H9 (cell line): Measurements from ENCODE around the gene OSBP2. TPM values are rescaled to one million over a fixed set of nuclear protein-coding genes. Genes with fewer than 3 reads are reported as not detected.

ENCODE experiments used
- DNase-seq: peaks from one replicate; pipeline ENCODE4 v3.0.0-alpha.2; 2017
- H2AFZ ChIP-seq: one replicate; pipeline ENCODE4 v1.6.1; 2013; ENCODE audit warnings: mild to moderate bottlenecking, low read length, control low read depth, moderate library complexity
- H2AK5ac ChIP-seq: 2 replicates; pipeline ENCODE4 v1.6.1; 2013; ENCODE audit warnings: low read length, control low read depth, mixed read lengths; ENCODE audit not compliant: insufficient read length
- H2BK120ac ChIP-seq: one replicate; pipeline ENCODE4 v1.6.1; 2013; ENCODE audit warnings: low read depth, mild to moderate bottlenecking, low read length, control low read depth, inconsistent platforms; ENCODE audit not compliant: poor library complexity, severe bottlenecking
- H2BK12ac ChIP-seq: 2 replicates; pipeline ENCODE4 v1.6.1; 2013; ENCODE audit warnings: low read length, control low read depth, mixed read lengths, low read depth; ENCODE audit not compliant: insufficient read length
- H2BK15ac ChIP-seq: 2 replicates; pipeline ENCODE4 v1.6.1; 2013; ENCODE audit warnings: low read depth, low read length, control low read depth
- H2BK20ac ChIP-seq: one replicate; pipeline ENCODE4 v1.6.1; 2013; ENCODE audit warnings: low read depth, mild to moderate bottlenecking, low read length, control low read depth, inconsistent platforms; ENCODE audit not compliant: poor library complexity, severe bottlenecking
- H2BK5ac ChIP-seq: 2 replicates; pipeline ENCODE4 v1.6.1; 2013; ENCODE audit warnings: low read length, control low read depth, mixed read lengths; ENCODE audit not compliant: insufficient read length
- H3K14ac ChIP-seq: 2 replicates; pipeline ENCODE4 v1.6.1; 2013; ENCODE audit warnings: low read length, control low read depth; ENCODE audit not compliant: insufficient read depth
- H3K18ac ChIP-seq: 2 replicates; pipeline ENCODE4 v1.6.1; 2013; ENCODE audit warnings: low read depth, mild to moderate bottlenecking, mixed read lengths, low read length, control low read depth; ENCODE audit not compliant: insufficient read length
- H3K23ac ChIP-seq: 2 replicates; pipeline ENCODE4 v1.6.1; 2013; ENCODE audit warnings: low read length, control low read depth, mixed read lengths, low read depth; ENCODE audit not compliant: insufficient read length
- H3K23me2 ChIP-seq: 2 replicates; pipeline ENCODE4 v1.6.1; 2013; ENCODE audit warnings: low read depth, mild to moderate bottlenecking, mixed read lengths, low read length, control low read depth; ENCODE audit not compliant: insufficient read length, poor library complexity, severe bottlenecking
- H3K27ac ChIP-seq: 2 replicates; pipeline ENCODE4 v1.5.1; 2013; ENCODE audit warnings: low read length, control low read depth, mixed read lengths, low read depth; ENCODE audit not compliant: insufficient read length
- H3K27me3 ChIP-seq: 2 replicates; pipeline ENCODE4 v1.6.1; 2013; ENCODE audit warnings: low read length, control low read depth, inconsistent platforms; ENCODE audit not compliant: insufficient read depth
- H3K4ac ChIP-seq: 2 replicates; pipeline ENCODE4 v1.6.1; 2013; ENCODE audit warnings: low read depth, mild to moderate bottlenecking, control low read depth, inconsistent platforms, low read length, moderate library complexity
- H3K4me1 ChIP-seq: 2 replicates; pipeline ENCODE4 v1.6.1; 2013; ENCODE audit warnings: low read length, control low read depth, inconsistent platforms; ENCODE audit not compliant: insufficient read depth
- H3K4me2 ChIP-seq: 2 replicates; pipeline ENCODE4 v1.6.1; 2013; ENCODE audit warnings: low read length, control low read depth, mixed read lengths; ENCODE audit not compliant: insufficient read length, insufficient read depth
- H3K56ac ChIP-seq: 2 replicates; pipeline ENCODE4 v1.6.1; 2013; ENCODE audit warnings: low read depth, mild to moderate bottlenecking, mixed read lengths, low read length, control low read depth; ENCODE audit not compliant: insufficient read length
- H3K79me1 ChIP-seq: 2 replicates; pipeline ENCODE4 v1.6.1; 2013; ENCODE audit warnings: low read depth, mild to moderate bottlenecking, moderate library complexity, low read length, control low read depth, inconsistent platforms; ENCODE audit not compliant: insufficient read depth, poor library complexity, severe bottlenecking
- H3K79me2 ChIP-seq: 2 replicates; pipeline ENCODE4 v1.6.1; 2013; ENCODE audit warnings: low read length, control low read depth, inconsistent platforms; ENCODE audit not compliant: insufficient read depth
- H3K9ac ChIP-seq: 2 replicates; pipeline ENCODE4 v1.6.1; 2013; ENCODE audit warnings: low read length, control low read depth, mixed read lengths; ENCODE audit not compliant: insufficient read length; ENCODE audit errors: extremely low read depth
- H3K9me3 ChIP-seq: one replicate; pipeline ENCODE4 v1.6.1; 2013; ENCODE audit warnings: low read depth, low read length, inconsistent platforms; ENCODE audit not compliant: control insufficient read depth
- H3T11ph ChIP-seq: one replicate; pipeline ENCODE4 v1.6.1; 2013; ENCODE audit warnings: mild to moderate bottlenecking, low read length, control low read depth, inconsistent platforms
- H4K20me1 ChIP-seq: one replicate; pipeline ENCODE4 v1.6.1; 2013; ENCODE audit not compliant: control insufficient read depth, insufficient read length, insufficient read depth
- H4K5ac ChIP-seq: 2 replicates; pipeline ENCODE4 v1.6.1; 2013; ENCODE audit warnings: low read depth, mild to moderate bottlenecking, mixed read lengths, low read length, control low read depth; ENCODE audit not compliant: insufficient read length
- H4K8ac ChIP-seq: replicated peaks from 2 replicates; pipeline ENCODE4 v1.6.1; 2013; ENCODE audit warnings: low read length, control low read depth, mixed read lengths, low read depth; ENCODE audit not compliant: insufficient read length
- H4K91ac ChIP-seq: 2 replicates; pipeline ENCODE4 v1.6.1; 2013; ENCODE audit warnings: low read depth, mild to moderate bottlenecking, moderate library complexity, mixed read lengths, low read length, control low read depth; ENCODE audit not compliant: insufficient read length
- H3K27ac Mint-ChIP-seq, 3 experiments: 2 replicates in 2 of 3; 3 replicates in 1 of 3; pipeline ENCODE4 v1.8.0; 2020 to 2021; ENCODE audit warnings: mixed read lengths in 3 of 3, mild to moderate bottlenecking in 1 of 3, moderate library complexity in 1 of 3
- H3K27me3 Mint-ChIP-seq: 2 replicates; pipeline ENCODE4 v1.8.0; 2021; ENCODE audit warnings: low read depth, mild to moderate bottlenecking, moderate library complexity, mixed read lengths
- H3K36me3 Mint-ChIP-seq, 3 experiments: 2 replicates in 2 of 3; 3 replicates in 1 of 3; pipeline ENCODE4 v1.8.0; 2020 to 2021; ENCODE audit warnings: low read depth in 3 of 3, mixed read lengths in 3 of 3; ENCODE audit not compliant: insufficient read depth in 1 of 3
- H3K4me1 Mint-ChIP-seq, 2 experiments: 2 replicates each; pipeline ENCODE4 v1.8.0; 2020; ENCODE audit warnings: mixed read lengths in 2 of 2
- H3K4me3 Mint-ChIP-seq, 2 experiments: 2 replicates in 1 of 2; 3 replicates in 1 of 2; pipeline ENCODE4 v1.8.0; 2020 to 2021; ENCODE audit warnings: mild to moderate bottlenecking in 2 of 2, mixed read lengths in 2 of 2, moderate library complexity in 1 of 2
- H3K9me3 Mint-ChIP-seq, 2 experiments: 2 replicates in 1 of 2; 3 replicates in 1 of 2; pipeline ENCODE4 v1.8.0; 2020; ENCODE audit warnings: mild to moderate bottlenecking in 2 of 2, mixed read lengths in 2 of 2, moderate library complexity in 1 of 2
- WGBS: extraction: QIAGEN DNeasy Blood & Tissue Kit; methylation state at CpG from one replicate; pipeline ENCODE4 v1.1.7; 2013; ENCODE audit warnings: missing lambda C conversion rate, low lambda C conversion rate, mixed read lengths; ENCODE audit not compliant: insufficient read length; ENCODE audit errors: extremely low coverage; 5-methylcytosine and 5-hydroxymethylcytosine counted together
- total RNA-seq: library from RNA; stranded (reverse); gene quantifications from 2 replicates; pipeline ENCODE4 v1.2.1, GENCODE V29; 2021
- TF ChIP-seq, protein P1 (sequence below): fragments of 200-600 bp; sonication (generic); conservative IDR thresholded peaks from 3 replicates; pipeline ENCODE4 v1.8.0; 2021; ENCODE audit warnings: antibody characterized with exemption, mild to moderate bottlenecking

Gene OSBP2
- total RNA-seq, 1 experiment from 2014 or later = 3.4 TPM

GRCh38 chr22:30873661-30874060 lies 179.0 kb downstream of the OSBP2 start:
- H2AK5ac ChIP-seq = no peak overlapping the region
- no peak overlapping the region for H3K4me2 ChIP-seq
- no peak overlapping the region for H2BK5ac ChIP-seq
- no peak for DNase-seq
- H3K27ac ChIP-seq = no peak overlapping the region
- Mint-ChIP-seq H3K27me3 (no peaks in the 10 kb centered on the region; the same call in 1 of the 2 replicates), H3K9me3 (no peaks in the 10 kb centered on the region), H3K4me1 (peaks cover 9 to 11% of the 10 kb centered on the region in 2 experiments), H3K36me3 (no peaks in the 10 kb centered on the region; a peak in 2 of 7 replicates), H3K27ac (no peak overlapping the region), H3K4me3 (no peak overlapping the region; a peak in 1 of 5 replicates)
- WGBS = no CpG with 5 or more reads among the region's 7 CpGs
- H3K9me3 ChIP-seq = no peaks in the 10 kb centered on the region
- no peaks in the 10 kb centered on the region for H4K20me1 ChIP-seq
- H2BK15ac ChIP-seq = no peak overlapping the region
- no peak overlapping the region; the same call in 1 of the 2 replicates for H3K14ac ChIP-seq
- H3K4ac ChIP-seq = no peak overlapping the region
- no peak overlapping the region for H2BK20ac ChIP-seq
- no peaks in the 10 kb centered on the region for H3K27me3 ChIP-seq
- no peaks in the 10 kb centered on the region for H3K79me2 ChIP-seq
- no peaks in the 10 kb centered on the region for H3K79me1 ChIP-seq
- no peaks in the 10 kb centered on the region for H3K4me1 ChIP-seq
- no peak overlapping the region for H4K8ac ChIP-seq
- no peak overlapping the region for H4K5ac ChIP-seq
- H2BK12ac ChIP-seq = no peak overlapping the region
- no peak overlapping the region for H3K18ac ChIP-seq
- no peaks in the 10 kb centered on the region for H3K23me2 ChIP-seq
- no peak overlapping the region for H2AFZ ChIP-seq
- no peak overlapping the region for H3K56ac ChIP-seq
- no peak overlapping the region for H3K23ac ChIP-seq
- TF ChIP-seq, protein P1, sequence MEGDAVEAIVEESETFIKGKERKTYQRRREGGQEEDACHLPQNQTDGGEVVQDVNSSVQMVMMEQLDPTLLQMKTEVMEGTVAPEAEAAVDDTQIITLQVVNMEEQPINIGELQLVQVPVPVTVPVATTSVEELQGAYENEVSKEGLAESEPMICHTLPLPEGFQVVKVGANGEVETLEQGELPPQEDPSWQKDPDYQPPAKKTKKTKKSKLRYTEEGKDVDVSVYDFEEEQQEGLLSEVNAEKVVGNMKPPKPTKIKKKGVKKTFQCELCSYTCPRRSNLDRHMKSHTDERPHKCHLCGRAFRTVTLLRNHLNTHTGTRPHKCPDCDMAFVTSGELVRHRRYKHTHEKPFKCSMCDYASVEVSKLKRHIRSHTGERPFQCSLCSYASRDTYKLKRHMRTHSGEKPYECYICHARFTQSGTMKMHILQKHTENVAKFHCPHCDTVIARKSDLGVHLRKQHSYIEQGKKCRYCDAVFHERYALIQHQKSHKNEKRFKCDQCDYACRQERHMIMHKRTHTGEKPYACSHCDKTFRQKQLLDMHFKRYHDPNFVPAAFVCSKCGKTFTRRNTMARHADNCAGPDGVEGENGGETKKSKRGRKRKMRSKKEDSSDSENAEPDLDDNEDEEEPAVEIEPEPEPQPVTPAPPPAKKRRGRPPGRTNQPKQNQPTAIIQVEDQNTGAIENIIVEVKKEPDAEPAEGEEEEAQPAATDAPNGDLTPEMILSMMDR = no peak
- no peak overlapping the region for H3K9ac ChIP-seq
- no peak overlapping the region for H4K91ac ChIP-seq
- no peak overlapping the region for H3T11ph ChIP-seq
- no peak overlapping the region for H2BK120ac ChIP-seq
